HG02798 (cell line): Measurements from ENCODE around the gene DHRS7B.
"Not testable (repeated sequence)": the region's sequence is repeated elsewhere in the genome, so short reads cannot be mapped to it uniquely, and the experiment has no call there.

Experiments used
- ATAC-seq: cut with Tn5 transposase; IDR thresholded peaks from one replicate; pipeline ENCODE4 v1.9.1; 2021; ENCODE audit warnings: mild to moderate bottlenecking; ENCODE audit not compliant: unreplicated experiment, poor library complexity

The DHRS7B gene

GRCh38 chr17:21126645-21127508 lies at the start of gene DHRS7B:
DHRS7B (plus strand) TSS chr17:21126964; CDS start chr17:21126972, 8 bp downstream.
- ATAC-seq = peak; percentile 96

GRCh38 chr17:21077281-21077680 lies 49.5 kb upstream of the DHRS7B start:
- no peak for ATAC-seq

GRCh38 chr17:21078016-21078780 lies 48.6 kb upstream of the DHRS7B start:
- ATAC-seq = no peak

GRCh38 chr17:21079196-21079595 lies 47.6 kb upstream of the DHRS7B start:
- ATAC-seq = no peak

- ATAC-seq = no peak
Observed at GRCh38 chr17:21082001-21082436, 44.7 kb upstream of the DHRS7B start.

GRCh38 chr17:21085280-21085679 lies 41.5 kb upstream of the DHRS7B start:
- not testable (repeated sequence) for ATAC-seq

GRCh38 chr17:21085707-21086106 lies 41.1 kb upstream of the DHRS7B start:
- ATAC-seq = no peak

GRCh38 chr17:21089145-21089544 lies 37.6 kb upstream of the DHRS7B start:
- ATAC-seq = no peak

- ATAC-seq = peak; percentile 70
Observed at GRCh38 chr17:21089933-21090901, 36.5 kb upstream of the DHRS7B start.

GRCh38 chr17:21090902-21091618 lies 35.7 kb upstream of the DHRS7B start:
- ATAC-seq = no peak

GRCh38 chr17:21094298-21094704 lies 32.5 kb upstream of the DHRS7B start:
- no peak for ATAC-seq

GRCh38 chr17:21095735-21096134 lies 31.0 kb upstream of the DHRS7B start:
- no peak for ATAC-seq

- no peak for ATAC-seq
Observed at GRCh38 chr17:21096874-21097273, 29.9 kb upstream of the DHRS7B start.

GRCh38 chr17:21098934-21099689 lies 27.7 kb upstream of the DHRS7B start:
- peak; percentile 94 for ATAC-seq

- ATAC-seq = no peak
Observed at GRCh38 chr17:21100636-21101035, 26.1 kb upstream of the DHRS7B start.

GRCh38 chr17:21104608-21105007 lies 22.2 kb upstream of the DHRS7B start:
- no peak for ATAC-seq

GRCh38 chr17:21105064-21105894 lies 21.5 kb upstream of the DHRS7B start:
- no peak for ATAC-seq

- ATAC-seq = no peak
Observed at GRCh38 chr17:21106316-21106715, 20.4 kb upstream of the DHRS7B start.
